K562 (cell line): Measurements from ENCODE around the gene CLEC3B. TPM values are rescaled to one million over a fixed set of nuclear protein-coding genes. Genes with fewer than 3 reads are reported as not detected.

Experiments
- BHLHE40 ChIP-seq: IDR thresholded peaks from 2 replicates; pipeline ENCODE4 v1.6.1; 2011; ENCODE audit warnings: low read length, improper control_type of control experiment
- HMG20A ChIP-seq: fragments of 450-650 bp; formaldehyde crosslinking; conservative IDR thresholded peaks from 2 replicates; pipeline ENCODE4 v1.4.0; 2020; ENCODE audit warnings: mild to moderate bottlenecking, mixed read lengths
- LEF1 ChIP-seq: fragments of 450-650 bp; IDR thresholded peaks from 2 replicates; pipeline ENCODE4 v1.6.1; 2016; ENCODE audit warnings: mild to moderate bottlenecking
- MAFG ChIP-seq: fragments of 450-650 bp; conservative IDR thresholded peaks from 2 replicates; pipeline ENCODE4 v1.6.1; 2016; ENCODE audit warnings: missing genetic modification characterization, missing compliant biosample characterization
- MCM3 ChIP-seq: fragments of 450-650 bp; IDR thresholded peaks from 2 replicates; pipeline ENCODE4 v1.6.1; 2016
- MEF2D ChIP-seq: conservative IDR thresholded peaks from 2 replicates; pipeline ENCODE4 v1.6.1; 2016; ENCODE audit warnings: low read depth, missing genetic modification characterization, missing compliant biosample characterization
- NCOA2 ChIP-seq, 2 experiments: fragments of 450-650 bp; IDR thresholded peaks; 2 replicates each; pipeline ENCODE4 v1.6.1; 2018; ENCODE audit warnings: mild to moderate bottlenecking in 2 of 2, moderate library complexity in 1 of 2; ENCODE audit not compliant: partially characterized antibody in 2 of 2
- RAD21 ChIP-seq, 2 experiments: fragments of 250-450 bp in 1 of 2; fragments of 450-650 bp in 1 of 2; sonication (Bioruptor Pico) in 1 of 2; formaldehyde crosslinking in 1 of 2; IDR thresholded peaks in 1 of 2; conservative IDR thresholded peaks in 1 of 2; 2 replicates each; pipeline versions ENCODE4 v1.4.0 to v1.8.0; 2020 to 2022; ENCODE audit warnings: mild to moderate bottlenecking in 2 of 2, moderate library complexity in 1 of 2
- RBM39 ChIP-seq: fragments of 200-400 bp; formaldehyde crosslinking; optimal IDR thresholded peaks from 2 replicates; pipeline ENCODE3; 2018; ENCODE audit warnings: low read depth, low read length
- SIN3B ChIP-seq: fragments of 450-650 bp; IDR thresholded peaks from 2 replicates; pipeline ENCODE4 v1.6.1; 2017; ENCODE audit warnings: low read depth, mild to moderate bottlenecking, moderate library complexity
- STAT5B ChIP-seq: fragments of 250-450 bp; sonication (Bioruptor Pico); IDR thresholded peaks from 2 replicates; pipeline ENCODE4 v1.8.0; 2021; ENCODE audit warnings: mild to moderate bottlenecking, inconsistent platforms
- TCF3 ChIP-seq: sonication (generic); formaldehyde crosslinking; IDR thresholded peaks from 2 replicates; pipeline ENCODE4 v1.4.0; 2020; ENCODE audit warnings: mild to moderate bottlenecking, missing genetic modification reagents
- TSC22D4 ChIP-seq: fragments of 450-650 bp; IDR thresholded peaks from 2 replicates; pipeline ENCODE4 v1.6.1; 2016; ENCODE audit warnings: missing genetic modification characterization, missing biosample characterization, control low read depth
- ZEB2 ChIP-seq: fragments of 450-650 bp; IDR thresholded peaks from 2 replicates; pipeline ENCODE4 v1.6.1; 2016
- ZNF212 ChIP-seq: fragments of 450-650 bp; formaldehyde crosslinking; IDR thresholded peaks from 2 replicates; pipeline ENCODE4 v1.4.0; 2020; ENCODE audit warnings: mild to moderate bottlenecking
- ZNF384 ChIP-seq: IDR thresholded peaks from 2 replicates; pipeline ENCODE4 v1.6.1; 2012; ENCODE audit warnings: low read depth, low read length, improper control_type of control experiment
- ZNF431 ChIP-seq: sonication (generic); formaldehyde crosslinking; IDR thresholded peaks from 2 replicates; pipeline ENCODE4 v1.8.0; 2022; ENCODE audit warnings: mild to moderate bottlenecking, missing genetic modification reagents
- ZNF707 ChIP-seq: fragments of 250-450 bp; sonication (Bioruptor Pico); conservative IDR thresholded peaks from 2 replicates; pipeline ENCODE4 v1.8.0; 2022; ENCODE audit warnings: inconsistent platforms, mild to moderate bottlenecking, moderate library complexity
- polyA plus RNA-seq, 8 experiments: library from polyadenylated mRNA; depleted of rRNA in 4 of 8; stranded (reverse) in 5 of 8; unstranded in 3 of 8; fragments of >200 nt; fragmentation: Nextera tagmentation in 2 of 8; fragmentation: Illumina TruSeq in 1 of 8; extraction: Ambion mirVana in 2 of 8; extraction: Trizol in 1 of 8; gene quantifications; 2 replicates each; pipeline versions ENCODE4 v1.2.1 to v1.2.3, GENCODE V29; 2011 to 2014; ENCODE audit warnings: inconsistent platforms in 1 of 8, missing spikeins in 1 of 8
- total RNA-seq, 7 experiments: library from RNA; depleted of rRNA in 6 of 7; stranded (reverse); fragments of >200 nt in 6 of 7; fragmentation: Illumina TruSeq in 2 of 7; extraction: Trizol in 2 of 7; gene quantifications; 2 replicates each; pipeline versions ENCODE4 v1.2.1 to v1.2.3, GENCODE V29; 2011 to 2021; ENCODE audit warnings: low replicate concordance in 1 of 7
- TF ChIP-seq, protein P1 (sequence below): fragments of 250-450 bp; sonication (Bioruptor Pico); IDR thresholded peaks from 2 replicates; pipeline ENCODE4 v1.4.0; 2020
- TF ChIP-seq, protein P2 (sequence below): fragments of 450-650 bp; IDR thresholded peaks from 2 replicates; pipeline ENCODE4 v1.6.1; 2017; ENCODE audit warnings: antibody characterized with exemption, mild to moderate bottlenecking

Gene CLEC3B
- total and polyA plus RNA-seq, 9 of the 15 experiments (the other 6 are each of a cell fraction or from before 2014, with no cell fraction given) = not detected

DNA sequence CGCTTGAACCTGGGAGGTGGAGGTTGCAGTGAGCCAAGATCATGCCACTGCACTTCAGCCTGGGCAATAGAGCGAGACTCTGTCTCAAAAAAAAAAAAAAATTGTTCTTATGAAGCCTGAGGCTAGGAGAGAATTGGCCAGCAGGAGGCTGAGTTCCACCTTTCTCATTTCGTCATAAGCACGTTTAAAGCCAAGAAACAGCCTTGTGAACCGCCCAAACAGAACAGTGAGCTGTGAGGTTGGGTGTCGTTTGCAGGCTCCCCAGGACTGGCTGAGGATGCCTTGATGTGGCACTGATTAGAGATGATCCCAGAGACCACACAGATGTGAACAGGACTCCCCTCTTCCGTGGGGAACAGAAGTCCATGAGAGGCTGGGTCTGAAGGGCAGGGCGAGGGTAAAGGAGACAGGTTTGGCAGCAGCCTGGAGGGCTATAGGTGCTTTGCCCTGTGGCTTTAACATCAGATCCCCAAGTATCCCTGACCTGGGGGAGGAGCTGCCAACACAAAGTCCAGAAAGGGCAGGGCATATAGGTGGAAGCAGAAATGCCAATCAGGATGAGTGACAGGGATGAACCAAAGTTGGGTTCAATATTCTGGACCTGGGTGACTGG, 52.9 kb downstream of the CLEC3B start (continued):
- TF ChIP-seq, protein P1, sequence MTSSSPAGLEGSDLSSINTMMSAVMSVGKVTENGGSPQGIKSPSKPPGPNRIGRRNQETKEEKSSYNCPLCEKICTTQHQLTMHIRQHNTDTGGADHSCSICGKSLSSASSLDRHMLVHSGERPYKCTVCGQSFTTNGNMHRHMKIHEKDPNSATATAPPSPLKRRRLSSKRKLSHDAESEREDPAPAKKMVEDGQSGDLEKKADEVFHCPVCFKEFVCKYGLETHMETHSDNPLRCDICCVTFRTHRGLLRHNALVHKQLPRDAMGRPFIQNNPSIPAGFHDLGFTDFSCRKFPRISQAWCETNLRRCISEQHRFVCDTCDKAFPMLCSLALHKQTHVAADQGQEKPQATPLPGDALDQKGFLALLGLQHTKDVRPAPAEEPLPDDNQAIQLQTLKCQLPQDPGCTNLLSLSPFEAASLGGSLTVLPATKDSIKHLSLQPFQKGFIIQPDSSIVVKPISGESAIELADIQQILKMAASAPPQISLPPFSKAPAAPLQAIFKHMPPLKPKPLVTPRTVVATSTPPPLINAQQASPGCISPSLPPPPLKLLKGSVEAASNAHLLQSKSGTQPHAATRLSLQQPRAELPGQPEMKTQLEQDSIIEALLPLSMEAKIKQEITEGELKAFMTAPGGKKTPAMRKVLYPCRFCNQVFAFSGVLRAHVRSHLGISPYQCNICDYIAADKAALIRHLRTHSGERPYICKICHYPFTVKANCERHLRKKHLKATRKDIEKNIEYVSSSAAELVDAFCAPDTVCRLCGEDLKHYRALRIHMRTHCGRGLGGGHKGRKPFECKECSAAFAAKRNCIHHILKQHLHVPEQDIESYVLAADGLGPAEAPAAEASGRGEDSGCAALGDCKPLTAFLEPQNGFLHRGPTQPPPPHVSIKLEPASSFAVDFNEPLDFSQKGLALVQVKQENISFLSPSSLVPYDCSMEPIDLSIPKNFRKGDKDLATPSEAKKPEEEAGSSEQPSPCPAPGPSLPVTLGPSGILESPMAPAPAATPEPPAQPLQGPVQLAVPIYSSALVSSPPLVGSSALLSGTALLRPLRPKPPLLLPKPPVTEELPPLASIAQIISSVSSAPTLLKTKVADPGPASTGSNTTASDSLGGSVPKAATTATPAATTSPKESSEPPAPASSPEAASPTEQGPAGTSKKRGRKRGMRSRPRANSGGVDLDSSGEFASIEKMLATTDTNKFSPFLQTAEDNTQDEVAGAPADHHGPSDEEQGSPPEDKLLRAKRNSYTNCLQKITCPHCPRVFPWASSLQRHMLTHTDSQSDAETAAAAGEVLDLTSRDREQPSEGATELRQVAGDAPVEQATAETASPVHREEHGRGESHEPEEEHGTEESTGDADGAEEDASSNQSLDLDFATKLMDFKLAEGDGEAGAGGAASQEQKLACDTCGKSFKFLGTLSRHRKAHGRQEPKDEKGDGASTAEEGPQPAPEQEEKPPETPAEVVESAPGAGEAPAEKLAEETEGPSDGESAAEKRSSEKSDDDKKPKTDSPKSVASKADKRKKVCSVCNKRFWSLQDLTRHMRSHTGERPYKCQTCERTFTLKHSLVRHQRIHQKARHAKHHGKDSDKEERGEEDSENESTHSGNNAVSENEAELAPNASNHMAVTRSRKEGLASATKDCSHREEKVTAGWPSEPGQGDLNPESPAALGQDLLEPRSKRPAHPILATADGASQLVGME (CRISPR knock-in tag) = no peak
- TF ChIP-seq NCOA2 (IDR thresholded peaks at IDR 0.05; ENCODE audit: partially characterized antibody in 2 of 2) (no peak), ZNF707 (CRISPR knock-in tag) (no peak), RBM39 (no peak), MEF2D (tag) (no peak), HMG20A (CRISPR knock-in tag) (no peak), TCF3 (CRISPR knock-in tag) (no peak), ZNF431 (0 out of 2 replicates have a peak, but pooled peaks have one; percentile 17), RAD21 (CRISPR knock-in tag; conservative IDR thresholded peaks at IDR 0.05 in 1 of 2, IDR thresholded peaks at IDR 0.05 in 1 of 2) (peak; percentile 30 to 70; a peak in 3 of 4 replicates), TSC22D4 (no peak), BHLHE40 (peak; percentile 59), LEF1 (no peak), MAFG (tag) (0 out of 2 replicates have a peak, but pooled peaks have one; percentile 10), ZNF212 (CRISPR knock-in tag) (no peak), STAT5B (no peak), ZEB2 (no peak), SIN3B (no peak), ZNF384 (peak; percentile 92), MCM3 (no peak)
- TF ChIP-seq, protein P2, sequence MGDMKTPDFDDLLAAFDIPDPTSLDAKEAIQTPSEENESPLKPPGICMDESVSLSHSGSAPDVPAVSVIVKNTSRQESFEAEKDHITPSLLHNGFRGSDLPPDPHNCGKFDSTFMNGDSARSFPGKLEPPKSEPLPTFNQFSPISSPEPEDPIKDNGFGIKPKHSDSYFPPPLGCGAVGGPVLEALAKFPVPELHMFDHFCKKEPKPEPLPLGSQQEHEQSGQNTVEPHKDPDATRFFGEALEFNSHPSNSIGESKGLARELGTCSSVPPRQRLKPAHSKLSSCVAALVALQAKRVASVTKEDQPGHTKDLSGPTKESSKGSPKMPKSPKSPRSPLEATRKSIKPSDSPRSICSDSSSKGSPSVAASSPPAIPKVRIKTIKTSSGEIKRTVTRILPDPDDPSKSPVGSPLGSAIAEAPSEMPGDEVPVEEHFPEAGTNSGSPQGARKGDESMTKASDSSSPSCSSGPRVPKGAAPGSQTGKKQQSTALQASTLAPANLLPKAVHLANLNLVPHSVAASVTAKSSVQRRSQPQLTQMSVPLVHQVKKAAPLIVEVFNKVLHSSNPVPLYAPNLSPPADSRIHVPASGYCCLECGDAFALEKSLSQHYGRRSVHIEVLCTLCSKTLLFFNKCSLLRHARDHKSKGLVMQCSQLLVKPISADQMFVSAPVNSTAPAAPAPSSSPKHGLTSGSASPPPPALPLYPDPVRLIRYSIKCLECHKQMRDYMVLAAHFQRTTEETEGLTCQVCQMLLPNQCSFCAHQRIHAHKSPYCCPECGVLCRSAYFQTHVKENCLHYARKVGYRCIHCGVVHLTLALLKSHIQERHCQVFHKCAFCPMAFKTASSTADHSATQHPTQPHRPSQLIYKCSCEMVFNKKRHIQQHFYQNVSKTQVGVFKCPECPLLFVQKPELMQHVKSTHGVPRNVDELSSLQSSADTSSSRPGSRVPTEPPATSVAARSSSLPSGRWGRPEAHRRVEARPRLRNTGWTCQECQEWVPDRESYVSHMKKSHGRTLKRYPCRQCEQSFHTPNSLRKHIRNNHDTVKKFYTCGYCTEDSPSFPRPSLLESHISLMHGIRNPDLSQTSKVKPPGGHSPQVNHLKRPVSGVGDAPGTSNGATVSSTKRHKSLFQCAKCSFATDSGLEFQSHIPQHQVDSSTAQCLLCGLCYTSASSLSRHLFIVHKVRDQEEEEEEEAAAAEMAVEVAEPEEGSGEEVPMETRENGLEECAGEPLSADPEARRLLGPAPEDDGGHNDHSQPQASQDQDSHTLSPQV = peak; percentile 77
